Measurements from ENCODE around the gene IL2RA. TPM values are rescaled to one million over a fixed set of nuclear protein-coding genes. Genes with fewer than 3 reads are reported as not detected.

IL2RA gene
- total and polyA plus RNA-seq, 9 of the 15 experiments (the other 6 are each of a cell fraction or from before 2014, with no cell fraction given), result 0.95 TPM; not detected in 8

GRCh38 chr10:5977471-5978229 is 84.5 kb downstream of the IL2RA start, which contains the start of gene IL15RA (continued):
- TF ChIP-seq NR0B1 (IDR thresholded peaks at IDR 0.05; ENCODE audit: partially characterized antibody) (no peak), NCOR1 (IDR thresholded peaks at IDR 0.05) (peak; percentile 41; the same call in 1 of the 2 replicates), RBFOX2 (IDR thresholded peaks at IDR 0.05; ENCODE audit: low read depth, low read length) (peak; percentile 87), ZNF23 (CRISPR knock-in tag; IDR thresholded peaks at IDR 0.05) (no peak), HNRNPUL1 (IDR thresholded peaks at IDR 0.05; ENCODE audit: low read length) (no peak), POLR2AphosphoS2 (IDR thresholded peaks at IDR 0.05; ENCODE audit: low read length) (no peak), XRCC3 (IDR thresholded peaks at IDR 0.05) (no peak), SMAD3 (CRISPR knock-in tag; conservative IDR thresholded peaks at IDR 0.05) (no peak), ELK1 (CRISPR knock-in tag; IDR thresholded peaks at IDR 0.05) (no peak), E2F8 (IDR thresholded peaks at IDR 0.05; ENCODE audit: low read depth, partially characterized antibody) (no peak), PTRF (tag; IDR thresholded peaks at IDR 0.05) (no peak), TCF7L2 (IDR thresholded peaks at IDR 0.05; ENCODE audit: low read depth, low read length) (no peak), NKRF (IDR thresholded peaks at IDR 0.05; ENCODE audit: borderline replicate concordance) (peak; percentile 77; the same call in 1 of the 2 replicates), HOMEZ (CRISPR knock-in tag; IDR thresholded peaks at IDR 0.05) (no peak), ZNF224 (CRISPR knock-in tag; IDR thresholded peaks at IDR 0.05) (no peak), GATAD2A (IDR thresholded peaks at IDR 0.05) (0 out of 2 replicates have a peak, but pooled peaks have one; percentile 6), GTF2E2 (tag; IDR thresholded peaks at IDR 0.05) (no peak), KLF16 (IDR thresholded peaks at IDR 0.05) (no peak)
